ENCODE data around the gene DUSP10. TPM values are rescaled to one million over a fixed set of nuclear protein-coding genes. Genes with fewer than 3 reads are reported as not detected.

The DUSP10 gene
- total RNA-seq = 19.2 and 19.4 TPM in 2 replicates

GRCh38 chr1:221741703-221742554 is at the start of gene DUSP10:
TSS of gene DUSP10 (minus strand) at chr1:221742089. CDS start at chr1:221739744, 2,345 bp downstream.
- peaks cover 9% of the 10 kb centered on the region for H3K4me1 Mint-ChIP-seq (ENCODE audit: low read depth)
- H3K27me3 Mint-ChIP-seq (ENCODE audit: insufficient read depth) = no peaks in the 10 kb centered on the region
- intact Hi-C loops (cut with micrococcal nuclease) = loop anchor here (1.0 to 10.0 kb wide), 20 partner anchors 12 to 973 kb away; partner anchors contain the start of genes AIDA, BROX and HLX
- peaks cover 27% of the 10 kb centered on the region for H3K36me3 Mint-ChIP-seq (ENCODE audit: low read depth)
- no peaks in the 10 kb centered on the region for H3K9me3 Mint-ChIP-seq
- no peak within 1 kb of the TSS for H3K4me3 Mint-ChIP-seq
- H3K27ac Mint-ChIP-seq = peak within 1 kb of the TSS; percentile 77
- DNase-seq (ENCODE audit: low spot score) = peak; percentile 99

GRCh38 chr1:221788466-221788865 is 46.6 kb upstream of the DUSP10 start:
- no peak overlapping the region for H3K27ac Mint-ChIP-seq
- H3K4me3 Mint-ChIP-seq = no peak overlapping the region
- H3K9me3 Mint-ChIP-seq = no peaks in the 10 kb centered on the region
- DNase-seq (ENCODE audit: low spot score) = no peak
- H3K27me3 Mint-ChIP-seq (ENCODE audit: insufficient read depth) = no peaks in the 10 kb centered on the region
- intact Hi-C loops (cut with micrococcal nuclease) = no loop called here
- peaks cover 3% of the 10 kb centered on the region for H3K36me3 Mint-ChIP-seq (ENCODE audit: low read depth)
- H3K4me1 Mint-ChIP-seq (ENCODE audit: low read depth) = peaks cover 40% of the 10 kb centered on the region

DNA sequence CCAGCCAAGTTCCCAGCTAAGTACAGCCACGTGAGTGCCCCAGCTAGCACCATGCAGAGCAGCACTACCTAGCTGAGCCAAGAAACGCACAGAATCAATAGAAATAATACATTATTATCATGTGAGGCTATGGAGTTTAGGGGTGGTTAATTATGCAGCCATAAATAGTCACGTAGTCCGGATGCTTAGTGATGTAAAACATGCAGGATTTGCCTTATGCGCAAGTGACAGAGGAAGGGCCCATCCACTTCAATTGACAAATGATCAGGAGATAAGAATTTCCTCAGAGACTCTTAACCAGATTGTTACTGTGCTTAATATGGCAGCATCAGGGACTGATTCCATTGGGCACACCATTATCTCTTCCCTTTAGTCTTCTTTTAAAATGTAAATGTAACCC is 44.8 kb upstream of the DUSP10 start:
- H3K4me1 Mint-ChIP-seq (ENCODE audit: low read depth) = peaks cover 40% of the 10 kb centered on the region
- H3K9me3 Mint-ChIP-seq = no peaks in the 10 kb centered on the region
- H3K4me3 Mint-ChIP-seq = no peak overlapping the region
- no peak overlapping the region for H3K27ac Mint-ChIP-seq
- H3K27me3 Mint-ChIP-seq (ENCODE audit: insufficient read depth) = no peaks in the 10 kb centered on the region
- peaks cover 3% of the 10 kb centered on the region for H3K36me3 Mint-ChIP-seq (ENCODE audit: low read depth)
- no peak for DNase-seq (ENCODE audit: low spot score)
- intact Hi-C loops (cut with micrococcal nuclease) = no loop called here

DNA sequence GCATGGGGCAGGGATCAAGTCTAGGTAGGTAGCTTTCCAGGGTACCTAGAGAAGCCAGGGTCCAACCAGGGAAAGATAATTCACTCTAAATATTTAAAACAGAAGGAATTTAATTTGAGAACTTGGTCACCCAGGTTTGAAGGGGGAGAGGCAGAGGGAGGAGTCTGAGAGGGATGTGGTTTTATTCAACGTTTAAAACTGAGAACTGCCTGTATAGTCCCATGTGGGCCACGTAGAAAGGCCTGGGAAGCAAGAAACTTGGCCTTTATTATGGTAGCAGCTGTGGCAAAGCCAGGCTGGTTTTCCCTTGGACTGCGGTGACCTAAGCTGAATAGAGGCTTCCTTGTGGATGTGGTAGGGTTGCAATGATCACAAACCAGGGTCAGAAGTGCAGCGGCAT is 42.0 kb upstream of the DUSP10 start:
- H3K9me3 Mint-ChIP-seq = no peaks in the 10 kb centered on the region
- peaks cover 7% of the 10 kb centered on the region for H3K36me3 Mint-ChIP-seq (ENCODE audit: low read depth)
- intact Hi-C loops (cut with micrococcal nuclease) = loop anchor here (1.0 kb wide), 1 partner anchor 10 kb away; no protein-coding TSS in a partner anchor
- DNase-seq (ENCODE audit: low spot score) = no peak
- peak overlapping the region; percentile 48 for H3K4me3 Mint-ChIP-seq
- H3K4me1 Mint-ChIP-seq (ENCODE audit: low read depth) = peaks cover 68% of the 10 kb centered on the region
- H3K27ac Mint-ChIP-seq = peak overlapping the region; percentile 27
- H3K27me3 Mint-ChIP-seq (ENCODE audit: insufficient read depth) = no peaks in the 10 kb centered on the region

GRCh38 chr1:221783437-221783836 is 41.5 kb upstream of the DUSP10 start:
- Mint-ChIP-seq H3K4me1 (ENCODE audit: low read depth) (peaks cover 73% of the 10 kb centered on the region), H3K9me3 (no peaks in the 10 kb centered on the region), H3K36me3 (ENCODE audit: low read depth) (peaks cover 7% of the 10 kb centered on the region), H3K4me3 (peak overlapping the region; percentile 48), H3K27ac (peak overlapping the region; percentile 9), H3K27me3 (ENCODE audit: insufficient read depth) (no peaks in the 10 kb centered on the region)
- DNase-seq (ENCODE audit: low spot score) = no peak
- intact Hi-C loops (cut with micrococcal nuclease) = loop anchor here (1.0 kb wide), 1 partner anchor 11 kb away; no protein-coding TSS in a partner anchor

DNA sequence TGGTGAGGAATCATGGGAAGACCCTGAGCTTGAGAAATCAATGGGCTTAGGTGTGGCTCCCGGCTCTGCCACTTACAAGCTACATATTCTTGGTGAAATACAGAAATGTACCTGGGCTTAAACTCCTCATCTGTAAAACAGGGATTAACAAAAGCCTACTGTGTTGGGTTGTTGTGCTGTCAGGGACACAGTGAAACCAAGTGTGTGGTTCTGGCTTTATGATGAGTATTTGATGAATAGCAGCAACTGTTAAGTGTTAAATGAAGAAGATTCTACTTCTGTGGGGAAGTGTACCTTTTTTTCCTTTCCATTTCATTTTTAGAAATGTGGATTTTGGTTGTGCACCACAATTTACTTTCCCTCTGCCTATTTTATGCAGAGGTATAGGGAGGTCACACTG is 41.1 kb upstream of the DUSP10 start:
- intact Hi-C loops (cut with micrococcal nuclease) = loop anchor here (1.0 kb wide), 1 partner anchor 11 kb away; no protein-coding TSS in a partner anchor
- H3K36me3 Mint-ChIP-seq (ENCODE audit: low read depth) = peaks cover 7% of the 10 kb centered on the region
- no peaks in the 10 kb centered on the region for H3K27me3 Mint-ChIP-seq (ENCODE audit: insufficient read depth)
- peaks cover 77% of the 10 kb centered on the region for H3K4me1 Mint-ChIP-seq (ENCODE audit: low read depth)
- H3K9me3 Mint-ChIP-seq = no peaks in the 10 kb centered on the region
- peak overlapping the region; percentile 9 for H3K27ac Mint-ChIP-seq
- no peak for DNase-seq (ENCODE audit: low spot score)
- H3K4me3 Mint-ChIP-seq = peak overlapping the region; percentile 17

DNA sequence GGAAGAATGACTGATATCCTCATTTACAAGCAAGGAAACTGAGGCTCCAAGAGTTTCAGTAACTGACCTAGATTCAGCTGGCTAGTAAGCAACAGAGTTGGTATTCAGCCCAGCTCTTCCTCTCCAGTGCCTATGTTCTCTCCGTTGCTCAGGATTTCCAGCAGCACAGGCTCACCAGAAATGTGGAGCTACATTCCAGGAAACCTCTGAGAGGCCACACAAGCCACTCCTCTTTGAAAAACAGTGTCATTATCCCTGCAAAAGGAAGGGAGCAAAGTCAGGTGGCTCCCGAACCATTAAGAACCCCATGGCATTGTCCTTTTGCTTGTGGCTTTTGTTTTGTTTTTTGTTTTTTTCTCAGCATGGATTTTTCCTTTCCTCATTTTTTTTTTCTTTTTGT is 40.6 kb upstream of the DUSP10 start:
- Mint-ChIP-seq H3K27me3 (ENCODE audit: insufficient read depth) (no peaks in the 10 kb centered on the region), H3K4me1 (ENCODE audit: low read depth) (peaks cover 82% of the 10 kb centered on the region), H3K9me3 (no peaks in the 10 kb centered on the region), H3K36me3 (ENCODE audit: low read depth) (peaks cover 7% of the 10 kb centered on the region), H3K4me3 (no peak overlapping the region), H3K27ac (peak overlapping the region; percentile 9)
- intact Hi-C loops (cut with micrococcal nuclease) = no loop called here
- no peak for DNase-seq (ENCODE audit: low spot score)

GRCh38 chr1:221781102-221781755 is 39.3 kb upstream of the DUSP10 start:
- Mint-ChIP-seq H3K4me1 (ENCODE audit: low read depth) (peaks cover 90% of the 10 kb centered on the region), H3K27me3 (ENCODE audit: insufficient read depth) (no peaks in the 10 kb centered on the region), H3K9me3 (no peaks in the 10 kb centered on the region), H3K4me3 (no peak overlapping the region), H3K27ac (no peak overlapping the region), H3K36me3 (ENCODE audit: low read depth) (peaks cover 4% of the 10 kb centered on the region)
- no peak for DNase-seq (ENCODE audit: low spot score)
- intact Hi-C loops (cut with micrococcal nuclease) = no loop called here

GRCh38 chr1:221780175-221780574 is 38.3 kb upstream of the DUSP10 start:
- intact Hi-C loops (cut with micrococcal nuclease) = no loop called here
- H3K27ac Mint-ChIP-seq = peak overlapping the region; percentile 51
- peaks cover 100% of the 10 kb centered on the region for H3K4me1 Mint-ChIP-seq (ENCODE audit: low read depth)
- no peak for DNase-seq (ENCODE audit: low spot score)
- H3K9me3 Mint-ChIP-seq = no peaks in the 10 kb centered on the region
- H3K27me3 Mint-ChIP-seq (ENCODE audit: insufficient read depth) = no peaks in the 10 kb centered on the region
- peaks cover 4% of the 10 kb centered on the region for H3K36me3 Mint-ChIP-seq (ENCODE audit: low read depth)
- no peak overlapping the region for H3K4me3 Mint-ChIP-seq

- peaks cover 100% of the 10 kb centered on the region for H3K4me1 Mint-ChIP-seq (ENCODE audit: low read depth)
- H3K9me3 Mint-ChIP-seq = no peaks in the 10 kb centered on the region
- H3K27me3 Mint-ChIP-seq (ENCODE audit: insufficient read depth) = no peaks in the 10 kb centered on the region
- no peak overlapping the region for H3K4me3 Mint-ChIP-seq
- peaks cover 6% of the 10 kb centered on the region for H3K36me3 Mint-ChIP-seq (ENCODE audit: low read depth)
- no peak for DNase-seq (ENCODE audit: low spot score)
- H3K27ac Mint-ChIP-seq = peak overlapping the region; percentile 51
- intact Hi-C loops (cut with micrococcal nuclease) = loop anchor here (2.0 kb wide), 1 partner anchor 181 kb away; no protein-coding TSS in a partner anchor
Measured at GRCh38 chr1:221779771-221780170, 37.9 kb upstream of the DUSP10 start.

DNA sequence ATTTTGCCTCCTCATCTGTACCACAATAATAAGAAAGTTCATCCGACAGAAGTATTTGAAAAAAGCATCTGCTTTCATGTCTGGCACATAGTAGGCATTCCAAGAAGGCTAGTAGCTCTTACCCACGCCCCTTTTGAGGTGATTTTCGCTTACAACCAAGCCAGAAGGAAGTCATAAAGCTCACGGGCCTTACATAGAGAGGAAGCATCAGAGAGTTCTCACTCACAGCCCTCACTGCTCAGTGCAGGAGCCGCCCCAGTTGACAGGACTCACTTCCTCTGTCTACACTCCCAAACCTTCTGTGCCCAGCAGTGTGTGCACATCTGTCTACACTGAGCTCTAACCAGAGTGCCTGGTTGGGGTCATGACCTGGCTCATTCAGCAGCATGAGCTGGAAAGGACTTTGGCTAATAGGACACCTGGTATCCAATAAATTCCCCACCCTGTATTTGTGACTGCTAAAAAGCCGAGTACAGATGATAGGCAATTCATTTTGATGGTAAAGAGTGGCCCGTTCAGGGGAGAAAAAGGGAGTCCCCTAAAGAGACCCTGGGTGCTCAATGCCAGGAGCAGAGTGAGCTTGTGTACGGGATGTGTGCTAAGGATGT is 36.8 kb upstream of the DUSP10 start:
- peak; percentile 43 for DNase-seq (ENCODE audit: low spot score)
- H3K27me3 Mint-ChIP-seq (ENCODE audit: insufficient read depth) = no peaks in the 10 kb centered on the region
- intact Hi-C loops (cut with micrococcal nuclease) = loop anchor here (1.0 to 2.0 kb wide), 2 partner anchors 16 to 182 kb away; no protein-coding TSS in a partner anchor
- H3K27ac Mint-ChIP-seq = peak overlapping the region; percentile 98
- peaks cover 99% of the 10 kb centered on the region for H3K4me1 Mint-ChIP-seq (ENCODE audit: low read depth)
- H3K36me3 Mint-ChIP-seq (ENCODE audit: low read depth) = peaks cover 7% of the 10 kb centered on the region
- H3K4me3 Mint-ChIP-seq = peak overlapping the region; percentile 59
- H3K9me3 Mint-ChIP-seq = no peaks in the 10 kb centered on the region

DNA sequence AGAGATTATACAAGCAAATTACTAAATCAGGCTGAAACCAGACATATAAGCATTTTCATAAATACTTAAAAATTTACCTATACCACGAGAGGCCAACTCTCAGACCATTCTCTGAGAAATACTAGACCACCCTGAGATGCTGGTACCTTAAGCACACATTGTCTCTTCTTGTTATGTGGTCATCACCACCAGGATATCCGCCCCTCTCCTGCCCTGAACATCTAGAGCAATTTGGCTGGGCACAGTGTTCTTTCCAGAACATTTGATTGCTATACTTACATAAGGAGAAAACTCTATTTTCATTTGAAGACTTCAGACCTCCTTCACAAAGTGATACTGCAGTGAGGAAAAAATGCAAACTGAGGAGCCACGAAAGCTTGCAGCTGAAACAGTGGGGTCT is 36.2 kb upstream of the DUSP10 start:
- H3K36me3 Mint-ChIP-seq (ENCODE audit: low read depth) = peaks cover 7% of the 10 kb centered on the region
- intact Hi-C loops (cut with micrococcal nuclease) = loop anchor here (1.0 to 2.0 kb wide), 2 partner anchors 16 to 183 kb away; no protein-coding TSS in a partner anchor
- H3K4me1 Mint-ChIP-seq (ENCODE audit: low read depth) = peaks cover 98% of the 10 kb centered on the region
- peak overlapping the region; percentile 98 for H3K27ac Mint-ChIP-seq
- no peak for DNase-seq (ENCODE audit: low spot score)
- no peaks in the 10 kb centered on the region for H3K9me3 Mint-ChIP-seq
- no peaks in the 10 kb centered on the region for H3K27me3 Mint-ChIP-seq (ENCODE audit: insufficient read depth)
- H3K4me3 Mint-ChIP-seq = peak overlapping the region; percentile 59

All from activated T-helper 1 cell treated with anti-CD3 and anti-CD28 coated beads, Interleukin-12 subunit alpha, Interleukin-12 subunit beta, Interleukin-2, Interleukin-4 antibody, amounts not matched to agents 30 ng/mL and 10 ng/mL and 1 ng/mL, durations not matched to agents 14 hours and 24 hours and 36 hours (primary cell).